HCT116 (cell line): ENCODE data around the gene NET1. TPM values are rescaled to one million over a fixed set of nuclear protein-coding genes. Genes with fewer than 3 reads are reported as not detected.

ENCODE experiments used
- ATAC-seq: fragments of 200-7000 bp; cut with Tn5 transposase; 2 replicates; pipeline ENCODE4 v1.9.1; 2020; ENCODE audit warnings: mild to moderate bottlenecking, moderate library complexity
- BruUV-seq: library from RNA; stranded (reverse); fragments of 400-500 nt; replicated peaks from 2 replicates; lab custom pipeline; 2021; lab: Mats Ljungman, UMichigan
- CTCF ChIA-PET: fragments of 300-600 bp; sonication (Branson Sonifier 250); formaldehyde crosslinking; loops from one replicate; lab custom pipeline; 2021; ENCODE audit warnings: antibody characterized with exemption; lab: Charles Lee
- POLR2A ChIA-PET: fragments of 300-600, 350-600 bp; sonication (Branson Sonifier 250); formaldehyde crosslinking; loops from one replicate; lab custom pipeline; 2021; ENCODE audit warnings: antibody characterized with exemption; lab: Charles Lee
- RAD21 ChIA-PET, 2 experiments: fragments of 300-600 bp; sonication (Branson Sonifier 250); formaldehyde crosslinking; loops; one replicate each; lab custom pipeline; 2023; ENCODE audit warnings: low total read pairs in 2 of 2; ENCODE audit not compliant: uncharacterized antibody in 2 of 2, unreplicated experiment in 2 of 2, low non-redundant PET in 1 of 2; lab: Charles Lee
- DNase-seq: peaks from one replicate; pipeline ENCODE4 v3.0.0-alpha.2; 2010; ENCODE audit warnings: low read depth, low spot score
- H2AFZ ChIP-seq: fragments of 200-600 bp; shearing (Covaris generic), sonication (generic); 2 replicates; pipeline ENCODE4 v1.6.1; 2017; ENCODE audit warnings: low read depth, mixed run types, mixed read lengths, antibody characterized with exemption, low read length; ENCODE audit not compliant: poor library complexity, severe bottlenecking
- H3K27ac ChIP-seq: 2 replicates; pipeline ENCODE4 v1.5.1; 2012; ENCODE audit warnings: low read depth, low read length
- H3K27me3 ChIP-seq: fragments of 200-600 bp; sonication (generic); 2 replicates; pipeline ENCODE4 v1.6.1; 2016; ENCODE audit warnings: mixed run types, low read length, mixed read lengths; ENCODE audit not compliant: insufficient read depth
- H3K36me3 ChIP-seq, 2 experiments: fragments of 200-500 bp in 1 of 2; fragments of 200-600 bp in 1 of 2; sonication (Bioruptor generic) in 1 of 2; sonication (generic) in 1 of 2; 2 replicates each; pipeline versions ENCODE4 v1.5.1 to v1.6.1; 2014 to 2016; ENCODE audit warnings: low read length in 2 of 2, inconsistent platforms in 1 of 2, mixed read lengths in 1 of 2, mixed run types in 1 of 2; ENCODE audit not compliant: insufficient read depth in 2 of 2, control insufficient read depth in 1 of 2
- H3K4me1 ChIP-seq, 2 experiments: fragments of 200-600 bp in 1 of 2; sonication (generic) in 1 of 2; 2 replicates each; pipeline versions ENCODE4 v1.5.1 to v1.6.1; 2012 to 2017; ENCODE audit warnings: low read length in 2 of 2, inconsistent platforms in 1 of 2, mild to moderate bottlenecking in 1 of 2, mixed read lengths in 1 of 2, mixed run types in 1 of 2, moderate library complexity in 1 of 2; ENCODE audit not compliant: insufficient read depth in 2 of 2, control insufficient read depth in 1 of 2
- H3K4me2 ChIP-seq: fragments of 200-600 bp; sonication (generic); 2 replicates; pipeline ENCODE4 v1.6.1; 2017; ENCODE audit warnings: mixed run types, low read length, mixed read lengths
- H3K4me3 ChIP-seq, 2 experiments: fragments of 200-600 bp in 1 of 2; sonication (generic) in 1 of 2; replicated peaks in 1 of 2; 2 replicates each; pipeline ENCODE4 v1.5.1; 2011 to 2016; ENCODE audit warnings: low read length in 2 of 2, control low read depth in 1 of 2, low read depth in 1 of 2, mild to moderate bottlenecking in 1 of 2, mixed read lengths in 1 of 2, mixed run types in 1 of 2
- H3K79me2 ChIP-seq: fragments of 200-600 bp; sonication (generic); 2 replicates; pipeline ENCODE4 v1.6.1; 2017; ENCODE audit warnings: mild to moderate bottlenecking, mixed run types, low read length, moderate library complexity, mixed read lengths; ENCODE audit not compliant: insufficient read depth
- H3K9ac ChIP-seq: fragments of 200-600 bp; sonication (generic); 2 replicates; pipeline ENCODE4 v1.6.1; 2016; ENCODE audit warnings: low read length, mixed read lengths
- H3K9me2 ChIP-seq: fragments of 200-600 bp; sonication (generic), shearing (Covaris generic); 2 replicates; pipeline ENCODE4 v1.6.1; 2017; ENCODE audit warnings: mixed run types, mild to moderate bottlenecking, moderate library complexity; ENCODE audit not compliant: insufficient read depth
- H3K9me3 ChIP-seq, 2 experiments: fragments of 200-500 bp in 1 of 2; fragments of 200-600 bp in 1 of 2; sonication (Bioruptor generic) in 1 of 2; sonication (generic) in 1 of 2; 2 replicates each; pipeline ENCODE4 v1.6.1; 2014 to 2017; ENCODE audit warnings: low read length in 2 of 2, mixed read lengths in 2 of 2, inconsistent platforms in 1 of 2, low read depth in 1 of 2, mild to moderate bottlenecking in 1 of 2, mixed run types in 1 of 2, moderate library complexity in 1 of 2; ENCODE audit not compliant: control insufficient read depth in 1 of 2, insufficient read depth in 1 of 2
- H4K20me1 ChIP-seq: fragments of 200-600 bp; sonication (generic), shearing (Covaris generic); 2 replicates; pipeline ENCODE4 v1.6.1; 2017; ENCODE audit warnings: mixed run types, mild to moderate bottlenecking, moderate library complexity; ENCODE audit not compliant: insufficient read depth
- EZH2 ChIP-seq: fragments of 200-600 bp; sonication (generic); IDR thresholded peaks from 2 replicates; pipeline ENCODE4 v1.6.1; 2017; ENCODE audit warnings: antibody characterized with exemption, mixed run types
- FOSL1 ChIP-seq: IDR thresholded peaks from 2 replicates; pipeline ENCODE4 v1.6.1; 2012; ENCODE audit warnings: low read depth
- REST ChIP-seq: IDR thresholded peaks from 2 replicates; pipeline ENCODE4 v1.6.1; 2012; ENCODE audit warnings: low read depth
- ZBTB33 ChIP-seq: IDR thresholded peaks from 2 replicates; pipeline ENCODE4 v1.6.1; 2011; ENCODE audit warnings: mild to moderate bottlenecking, low read length, moderate library complexity; ENCODE audit not compliant: insufficient replicate concordance; ENCODE audit errors: extremely low read depth
- ZFX ChIP-seq: fragments of 450-650 bp; IDR thresholded peaks from 2 replicates; pipeline ENCODE4 v1.6.1; 2017
- ZNF274 ChIP-seq: fragments of 200-500 bp; sonication (Bioruptor generic); IDR thresholded peaks from 2 replicates; pipeline ENCODE4 v1.6.1; 2014; ENCODE audit warnings: mild to moderate bottlenecking, low read depth, low read length, inconsistent platforms
- intact Hi-C: fragments of 100-400 bp; cut with micrococcal nuclease; formaldehyde crosslinking; loops from 2 replicates; pipeline ENCODE4 v1.10.0; 2022
- total RNA-seq: library from RNA; stranded (reverse); gene quantifications from one replicate; pipeline ENCODE4 v1.2.1, GENCODE V29; 2021; ENCODE audit not compliant: unreplicated experiment
- TF ChIP-seq, protein P1 (sequence below), 3 experiments: fragments of 200-600 bp in 1 of 3; sonication (generic) in 1 of 3; IDR thresholded peaks in 2 of 3; conservative IDR thresholded peaks in 1 of 3; 2 replicates each; pipeline ENCODE4 v1.5.1; 2012 to 2017; ENCODE audit warnings: low read depth in 2 of 3, low read length in 2 of 3, antibody characterized with exemption in 1 of 3, borderline replicate concordance in 1 of 3, control low read depth in 1 of 3, mild to moderate bottlenecking in 1 of 3, mixed read lengths in 1 of 3, mixed run types in 1 of 3, moderate library complexity in 1 of 3; ENCODE audit not compliant: insufficient read depth in 1 of 3

The NET1 gene
- total RNA-seq, 1 experiment from 2014 or later = 51.2 TPM

- no peak for TF ChIP-seq ZBTB33
- no peak for TF ChIP-seq EZH2
- TF ChIP-seq, protein P1, sequence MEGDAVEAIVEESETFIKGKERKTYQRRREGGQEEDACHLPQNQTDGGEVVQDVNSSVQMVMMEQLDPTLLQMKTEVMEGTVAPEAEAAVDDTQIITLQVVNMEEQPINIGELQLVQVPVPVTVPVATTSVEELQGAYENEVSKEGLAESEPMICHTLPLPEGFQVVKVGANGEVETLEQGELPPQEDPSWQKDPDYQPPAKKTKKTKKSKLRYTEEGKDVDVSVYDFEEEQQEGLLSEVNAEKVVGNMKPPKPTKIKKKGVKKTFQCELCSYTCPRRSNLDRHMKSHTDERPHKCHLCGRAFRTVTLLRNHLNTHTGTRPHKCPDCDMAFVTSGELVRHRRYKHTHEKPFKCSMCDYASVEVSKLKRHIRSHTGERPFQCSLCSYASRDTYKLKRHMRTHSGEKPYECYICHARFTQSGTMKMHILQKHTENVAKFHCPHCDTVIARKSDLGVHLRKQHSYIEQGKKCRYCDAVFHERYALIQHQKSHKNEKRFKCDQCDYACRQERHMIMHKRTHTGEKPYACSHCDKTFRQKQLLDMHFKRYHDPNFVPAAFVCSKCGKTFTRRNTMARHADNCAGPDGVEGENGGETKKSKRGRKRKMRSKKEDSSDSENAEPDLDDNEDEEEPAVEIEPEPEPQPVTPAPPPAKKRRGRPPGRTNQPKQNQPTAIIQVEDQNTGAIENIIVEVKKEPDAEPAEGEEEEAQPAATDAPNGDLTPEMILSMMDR (IDR thresholded peaks at IDR 0.05 in 2 of 3, conservative IDR thresholded peaks at IDR 0.05 in 1 of 3; ENCODE audit: borderline replicate concordance in 1 of 3, insufficient read depth in 1 of 3, low read depth in 2 of 3, low read length in 2 of 3) = no peak
- TF ChIP-seq REST = no peak
- no peak for TF ChIP-seq FOSL1
- no peak for TF ChIP-seq ZFX
- no peak for TF ChIP-seq ZNF274
- POLR2A ChIA-PET = no interaction called here
- Histone ChIP-seq H2AFZ (no peak overlapping the region), H4K20me1 (no peaks in the 10 kb centered on the region), H3K36me3 (no peaks in the 10 kb centered on the region), H3K27ac (no peak overlapping the region), H3K4me2 (no peak overlapping the region), H3K9ac (no peak overlapping the region), H3K27me3 (no peaks in the 10 kb centered on the region), H3K9me3 (no peaks in the 10 kb centered on the region; a peak in 1 of 4 replicates), H3K9me2 (no peaks in the 10 kb centered on the region), H3K4me3 (no peak overlapping the region), H3K79me2 (no peaks in the 10 kb centered on the region), H3K4me1 (no peaks in the 10 kb centered on the region; a peak in 1 of 4 replicates)
- intact Hi-C loops = no loop called here
- CTCF ChIA-PET = no interaction called here
- DNase-seq = no peak
- no peak for ATAC-seq
- RAD21 ChIA-PET = no interaction called here
- BruUV-seq = no TSS peak
Measured at GRCh38 chr10:5402798-5403197, 9.6 kb upstream of the NET1 start.
